GM21381 (cell line): Measurements from ENCODE around the gene APOL4.
"Not testable (repeated sequence)": the region's sequence is repeated elsewhere in the genome, so short reads cannot be mapped to it uniquely, and the experiment has no call there.

Experiments used
- ATAC-seq: cut with Tn5 transposase; IDR thresholded peaks from one replicate; pipeline ENCODE4 v1.9.1; 2021; ENCODE audit warnings: mild to moderate bottlenecking, moderate library complexity; ENCODE audit not compliant: unreplicated experiment

Gene APOL4

DNA sequence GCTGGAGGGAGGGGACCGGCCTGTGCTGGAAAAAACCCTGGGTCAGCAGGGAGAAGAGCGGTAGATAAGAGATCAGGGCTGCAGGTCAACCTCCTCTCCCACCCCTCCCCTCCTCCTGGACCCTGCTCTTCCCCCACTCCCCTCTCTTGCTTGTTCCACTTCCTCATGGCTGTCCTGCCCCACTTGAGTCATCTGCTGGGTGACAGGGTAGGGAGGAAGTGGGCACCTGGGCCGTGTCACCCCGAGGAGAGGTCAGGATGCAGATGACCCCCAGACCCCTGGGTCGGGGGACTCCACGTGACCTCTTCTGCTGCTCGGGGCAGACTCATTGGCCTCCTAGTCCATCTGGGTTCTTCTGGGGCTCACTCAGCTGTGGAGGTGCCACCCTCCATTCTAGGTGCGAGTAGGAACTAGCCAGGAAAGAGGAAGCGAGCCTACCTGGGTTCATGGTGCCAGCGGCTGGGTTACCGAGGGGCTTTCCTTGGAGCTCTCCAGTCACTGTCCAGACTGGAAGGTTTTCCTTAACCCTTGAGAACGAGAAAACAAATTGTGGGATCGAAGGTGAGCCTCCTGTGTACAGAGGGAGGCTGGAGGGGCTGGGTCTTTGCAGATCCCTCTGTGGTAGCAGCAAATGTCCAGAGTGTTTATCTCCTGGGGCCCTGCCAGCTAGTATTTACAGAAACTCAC lies 31.2 kb upstream of the APOL4 start:
- no peak for ATAC-seq

GRCh38 chr22:36231051-36231450 lies 29.4 kb upstream of the APOL4 start:
- ATAC-seq: not testable (repeated sequence)

DNA sequence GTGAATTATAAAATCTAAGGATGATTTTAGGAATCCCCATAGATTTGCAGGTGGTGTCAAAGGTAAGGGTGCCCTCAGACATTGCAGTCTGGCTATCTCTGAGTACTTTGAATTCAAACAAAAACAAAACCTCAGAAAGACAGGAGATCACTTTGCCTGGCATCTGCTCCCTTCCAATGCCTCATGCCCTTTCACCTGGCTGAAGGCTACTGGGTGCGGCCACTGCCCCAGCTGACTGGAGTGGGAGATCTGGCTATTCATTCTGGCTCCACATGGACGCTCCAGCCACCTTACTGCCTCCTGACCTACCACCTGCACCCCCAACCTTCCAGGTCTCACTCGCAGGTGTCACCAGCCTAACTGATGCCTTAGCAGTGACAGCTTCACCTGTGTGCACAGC lies 28.0 kb upstream of the APOL4 start:
- not testable (repeated sequence) for ATAC-seq

- ATAC-seq: no peak
Observed at GRCh38 chr22:36228944-36229343, 27.3 kb upstream of the APOL4 start.

- ATAC-seq: not testable (repeated sequence)
Observed at GRCh38 chr22:36228369-36228768, 26.8 kb upstream of the APOL4 start.

- no peak for ATAC-seq
Observed at GRCh38 chr22:36227806-36228205, 26.2 kb upstream of the APOL4 start.

DNA sequence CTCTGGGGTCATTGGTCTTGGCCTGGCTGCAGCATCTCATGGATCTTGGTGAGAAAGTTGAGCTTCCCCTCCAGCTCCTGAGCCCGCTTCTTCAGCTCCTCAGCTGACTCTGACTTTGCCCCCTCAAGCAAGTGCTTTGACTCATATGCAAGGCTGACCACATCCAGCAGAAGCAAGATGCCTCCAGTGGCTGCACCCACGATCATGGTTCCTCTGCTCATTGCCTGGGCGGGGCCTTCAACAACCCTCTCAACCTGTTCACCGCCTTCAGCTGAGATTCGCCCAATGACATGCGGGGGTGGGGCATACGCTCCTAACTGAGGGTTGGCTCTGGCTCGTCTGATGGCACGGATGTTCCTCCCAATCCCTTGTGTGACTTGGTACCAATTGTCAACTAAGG lies 25.8 kb upstream of the APOL4 start:
- no peak for ATAC-seq

- no peak for ATAC-seq
Observed at GRCh38 chr22:36226189-36226588, 24.6 kb upstream of the APOL4 start.

DNA sequence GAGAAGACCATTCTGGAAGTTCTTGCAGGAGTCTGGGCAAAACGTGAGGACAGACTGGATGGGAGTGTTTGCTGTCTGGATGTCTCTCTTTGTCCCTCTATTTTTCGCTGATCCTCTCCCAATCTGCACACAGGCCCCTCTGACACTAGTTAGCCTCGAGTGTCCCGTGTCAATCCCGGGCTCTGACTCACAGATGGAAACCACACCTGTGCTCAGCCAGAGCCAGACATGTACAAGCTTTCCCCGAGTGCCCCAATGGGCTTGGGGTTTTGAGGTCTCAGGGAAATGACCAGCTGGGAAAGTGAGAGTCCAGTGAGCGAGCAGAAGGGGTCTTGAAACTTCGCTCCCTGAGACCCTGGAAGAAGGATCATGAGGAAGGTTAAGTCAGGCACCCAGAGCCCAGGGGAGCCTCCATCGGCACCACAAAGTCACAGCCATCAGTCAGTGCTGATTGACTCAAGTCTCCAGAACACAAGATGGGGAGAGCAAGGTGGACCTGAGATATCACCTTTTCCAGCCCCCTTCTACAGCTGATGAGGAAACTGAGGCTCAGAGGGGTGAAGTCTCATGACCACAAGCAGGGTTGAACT lies 23.8 kb upstream of the APOL4 start:
- ATAC-seq: no peak

DNA sequence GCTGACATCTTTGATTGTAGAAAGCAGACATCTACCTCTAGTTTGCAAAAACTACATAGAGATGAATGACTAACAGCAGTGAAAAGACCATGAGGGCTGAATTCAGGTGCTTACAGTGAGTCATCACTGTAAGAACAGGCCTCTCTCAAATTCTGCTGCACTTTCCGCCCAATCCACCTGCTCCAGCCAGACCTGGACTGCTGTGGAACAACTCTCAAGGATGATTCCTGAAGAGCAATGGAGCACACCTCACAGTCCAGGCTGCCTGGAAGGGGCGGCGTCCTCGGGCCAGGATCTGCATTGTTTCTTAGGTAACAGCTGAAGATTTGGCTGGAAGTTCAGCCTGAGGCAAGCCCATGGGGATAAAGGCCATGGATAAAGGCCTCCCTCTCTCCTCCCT lies 22.6 kb upstream of the APOL4 start:
- ATAC-seq: no peak

- no peak for ATAC-seq
Observed at GRCh38 chr22:36223504-36223903, 21.9 kb upstream of the APOL4 start.

GRCh38 chr22:36222887-36223450 lies 21.4 kb upstream of the APOL4 start:
- no peak for ATAC-seq

- ATAC-seq: no peak
Observed at GRCh38 chr22:36221799-36222751, 20.5 kb upstream of the APOL4 start.

DNA sequence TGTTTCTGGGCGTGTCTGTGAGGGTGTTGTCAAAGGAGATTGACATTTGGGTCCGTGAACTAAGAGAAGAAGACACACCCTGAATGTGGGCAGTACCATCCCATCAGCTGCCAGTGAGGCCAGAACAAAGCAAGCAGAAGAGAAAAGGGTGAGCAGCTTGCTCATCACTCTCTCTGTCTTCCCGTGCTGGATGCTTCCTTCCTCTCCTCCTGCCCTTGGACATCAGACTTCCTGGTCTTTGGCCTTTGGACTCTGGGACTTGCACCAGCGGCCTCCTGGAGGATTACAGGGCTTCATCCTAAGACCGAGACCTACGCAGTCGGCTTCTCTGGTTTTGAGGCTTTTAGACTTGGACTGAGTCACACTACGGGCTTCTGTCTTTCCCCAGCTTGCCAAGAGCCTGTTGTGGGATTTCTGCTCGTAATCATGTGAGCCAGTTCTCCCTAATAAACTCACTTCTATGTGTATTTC lies 18.9 kb upstream of the APOL4 start:
- no peak for ATAC-seq

- no peak for ATAC-seq
Observed at GRCh38 chr22:36218648-36219193, 17.1 kb upstream of the APOL4 start.

GRCh38 chr22:36215981-36216380 lies 14.4 kb upstream of the APOL4 start:
- no peak for ATAC-seq

GRCh38 chr22:36213586-36213985 lies 12.0 kb upstream of the APOL4 start:
- ATAC-seq: no peak

GRCh38 chr22:36212901-36213300 lies 11.3 kb upstream of the APOL4 start:
- ATAC-seq: no peak

DNA sequence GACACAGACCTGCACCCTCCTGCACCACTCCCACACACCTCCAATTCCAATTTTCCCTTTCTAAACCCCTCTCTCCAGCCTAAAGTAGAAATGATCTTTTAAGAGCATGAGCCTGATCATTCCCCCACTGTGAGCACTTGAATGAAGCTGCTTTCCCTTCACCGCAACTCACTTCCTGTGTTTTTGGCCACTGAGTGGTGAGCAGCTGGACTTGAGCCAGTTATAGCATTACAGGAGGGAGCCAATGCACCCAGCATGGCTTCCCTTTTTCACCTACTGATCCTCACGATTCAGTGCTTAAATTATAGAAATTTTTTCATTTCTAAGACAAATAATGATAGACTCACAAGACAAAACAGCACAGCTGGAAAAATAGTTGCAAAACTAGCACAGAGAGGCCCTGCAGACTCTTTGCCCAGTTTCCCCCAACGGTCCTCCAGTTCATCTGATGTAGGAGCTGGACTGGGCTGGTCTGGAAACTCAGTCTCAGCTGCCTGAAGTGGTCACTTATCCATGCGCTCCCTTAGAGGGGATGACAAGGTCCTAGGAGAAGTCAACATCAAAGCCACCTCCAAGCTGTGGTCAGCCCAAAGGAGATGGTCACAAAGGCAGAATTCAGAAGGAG lies 9.7 kb upstream of the APOL4 start:
- no peak for ATAC-seq

GRCh38 chr22:36210224-36210623 lies 8.6 kb upstream of the APOL4 start:
- no peak for ATAC-seq
